Fibroblast of lung (primary cell): ENCODE results near the gene YWHAG.

Experiments
- CTCF ChIP-seq, 2 donors: IDR thresholded peaks in 1 of 2; conservative IDR thresholded peaks in 1 of 2; 1 replicate in 1 of 2; 2 replicates in 1 of 2; pipeline ENCODE4 v1.5.1; 2011 to 2012; ENCODE audit warnings: low read length in 2 of 2, control low read depth in 1 of 2, inconsistent platforms in 1 of 2, low read depth in 1 of 2, mild to moderate bottlenecking in 1 of 2
- EZH2 ChIP-seq: IDR thresholded peaks from 2 replicates; pipeline ENCODE4 v1.5.1; 2012; ENCODE audit warnings: low read length, control low read depth, mild to moderate bottlenecking; ENCODE audit errors: missing control alignments

- no peak for TF ChIP-seq CTCF (conservative IDR thresholded peaks at IDR 0.05 in 1 of 2, IDR thresholded peaks at IDR 0.05 in 1 of 2; ENCODE audit: low read depth in 1 of 2, low read length in 2 of 2)
- TF ChIP-seq EZH2: no peak
Observed at GRCh38 chr7:76338298-76339084, 20.3 kb downstream of the YWHAG start.
